GM13977 (cell line): ENCODE measurements around the gene BBS5.

Experiments
- DNase-seq: peaks from one replicate; pipeline ENCODE4 v3.0.0; 2012; ENCODE audit warnings: low spot score
- in situ Hi-C: fragments of 300-500 bp; cut with MboI; formaldehyde crosslinking; loops from one replicate; pipeline ENCODE4 v1.12.0; 2022; ENCODE audit warnings: low sequenced_read_pairs, low pct_unique_long_range_greater_than_20kb, mixed read lengths, inconsistent platforms; ENCODE audit not compliant: unreplicated experiment
- TF ChIP-seq, protein P1 (sequence below): IDR thresholded peaks from 2 replicates; pipeline ENCODE4 v1.5.1; 2012; ENCODE audit warnings: mild to moderate bottlenecking, control low read depth; ENCODE audit not compliant: insufficient read depth; ENCODE audit errors: extremely low read depth, missing control alignments

The BBS5 gene

GRCh38 chr2:169540146-169540545 lies 60.9 kb downstream of the BBS5 start:
- TF ChIP-seq, protein P1, sequence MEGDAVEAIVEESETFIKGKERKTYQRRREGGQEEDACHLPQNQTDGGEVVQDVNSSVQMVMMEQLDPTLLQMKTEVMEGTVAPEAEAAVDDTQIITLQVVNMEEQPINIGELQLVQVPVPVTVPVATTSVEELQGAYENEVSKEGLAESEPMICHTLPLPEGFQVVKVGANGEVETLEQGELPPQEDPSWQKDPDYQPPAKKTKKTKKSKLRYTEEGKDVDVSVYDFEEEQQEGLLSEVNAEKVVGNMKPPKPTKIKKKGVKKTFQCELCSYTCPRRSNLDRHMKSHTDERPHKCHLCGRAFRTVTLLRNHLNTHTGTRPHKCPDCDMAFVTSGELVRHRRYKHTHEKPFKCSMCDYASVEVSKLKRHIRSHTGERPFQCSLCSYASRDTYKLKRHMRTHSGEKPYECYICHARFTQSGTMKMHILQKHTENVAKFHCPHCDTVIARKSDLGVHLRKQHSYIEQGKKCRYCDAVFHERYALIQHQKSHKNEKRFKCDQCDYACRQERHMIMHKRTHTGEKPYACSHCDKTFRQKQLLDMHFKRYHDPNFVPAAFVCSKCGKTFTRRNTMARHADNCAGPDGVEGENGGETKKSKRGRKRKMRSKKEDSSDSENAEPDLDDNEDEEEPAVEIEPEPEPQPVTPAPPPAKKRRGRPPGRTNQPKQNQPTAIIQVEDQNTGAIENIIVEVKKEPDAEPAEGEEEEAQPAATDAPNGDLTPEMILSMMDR, result no peak
- in situ Hi-C loops, result loop anchor here (25.0 kb wide), 1 partner anchor 247 kb away; the partner anchor contains the start of gene SSB
- DNase-seq, result no peak

- TF ChIP-seq, protein P1, result no peak
- in situ Hi-C loops, result loop anchor here (25.0 kb wide), 1 partner anchor 245 kb away; the partner anchor contains the start of gene SSB
- no peak for DNase-seq
Measured at GRCh38 chr2:169542433-169542832, 63.1 kb downstream of the BBS5 start.

DNA sequence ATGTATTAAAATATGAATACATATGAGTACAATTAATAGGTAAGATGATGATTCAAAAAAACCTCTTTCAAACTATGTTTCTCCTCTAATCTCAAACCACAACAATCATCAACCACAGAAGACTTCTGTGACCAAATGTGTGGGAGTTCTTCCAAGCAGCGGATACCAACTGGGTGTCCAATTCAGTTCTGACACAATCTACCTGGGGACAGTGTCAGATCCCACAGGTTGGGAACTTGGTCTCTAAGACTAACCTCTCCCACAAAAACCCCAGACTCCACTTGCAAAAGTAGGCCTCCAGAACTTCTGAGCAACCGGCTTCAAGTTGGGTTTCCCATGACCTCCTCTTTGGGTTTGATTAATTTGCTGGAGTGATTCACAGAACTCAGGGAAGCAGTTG lies 67.5 kb downstream of the BBS5 start:
- no peak for DNase-seq
- TF ChIP-seq, protein P1, result no peak
- in situ Hi-C loops, result loop anchor here (25.0 kb wide), 1 partner anchor 241 kb away; the partner anchor contains the start of gene SSB
